ENCODE measurements around the gene OSBPL10. TPM values are rescaled to one million over a fixed set of nuclear protein-coding genes. Genes with fewer than 3 reads are reported as not detected.

Gene OSBPL10
- total and polyA plus RNA-seq, 2 of the 4 experiments (the other 2 are of a cell fraction) = 9.5 to 10.1 TPM

DNA sequence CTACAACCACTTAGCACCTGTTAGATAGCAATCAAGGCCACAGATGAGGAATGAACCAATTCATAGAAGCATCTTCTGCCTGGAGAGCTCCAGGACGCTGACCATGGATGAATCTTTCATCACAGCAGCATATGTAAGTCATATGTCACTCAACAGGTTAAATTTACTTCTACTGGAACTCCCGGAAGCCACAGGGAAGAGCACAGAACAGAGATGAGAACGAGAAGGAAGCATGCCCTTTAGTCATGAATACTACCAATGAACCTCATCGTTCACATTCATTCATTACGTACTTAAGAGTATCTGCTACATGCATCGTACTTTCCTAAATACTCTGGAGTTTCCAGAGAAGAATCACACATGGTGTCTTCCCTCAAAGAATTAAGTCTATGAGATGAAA lies 255.5 kb downstream of the OSBPL10 start:
- H3K36me3 ChIP-seq (ENCODE audit: control insufficient read depth, insufficient read depth, low read length) = no peaks in the 10 kb centered on the region
- H3K9me3 ChIP-seq (ENCODE audit: control insufficient read depth, insufficient read depth, low read length) = no peaks in the 10 kb centered on the region
- ChIA-PET POLR2A (ENCODE audit: unreplicated experiment) (no interaction called here), CTCF (interaction anchor here (0.6 to 1.6 kb wide), 2 partner anchors 21 to 60 kb away, joined by 3 to 4 read pairs; no protein-coding TSS in a partner anchor)
- in situ Hi-C loops (cut with MboI; ENCODE audit: low sequenced_read_pairs) = no loop called here
- TF ChIP-seq NFE2L2 (IDR thresholded peaks at IDR 0.05; ENCODE audit: low read depth, low read length) (no peak), POLR2A (IDR thresholded peaks at IDR 0.05; ENCODE audit: low read depth, low read length) (no peak), CHD1 (IDR thresholded peaks at IDR 0.05; ENCODE audit: low read depth, low read length) (no peak), SMC3 (IDR thresholded peaks at IDR 0.05; ENCODE audit: low read depth, low read length) (no peak), RAD21 (IDR thresholded peaks at IDR 0.05; ENCODE audit: low read length) (no peak)
- TF ChIP-seq, protein P1, sequence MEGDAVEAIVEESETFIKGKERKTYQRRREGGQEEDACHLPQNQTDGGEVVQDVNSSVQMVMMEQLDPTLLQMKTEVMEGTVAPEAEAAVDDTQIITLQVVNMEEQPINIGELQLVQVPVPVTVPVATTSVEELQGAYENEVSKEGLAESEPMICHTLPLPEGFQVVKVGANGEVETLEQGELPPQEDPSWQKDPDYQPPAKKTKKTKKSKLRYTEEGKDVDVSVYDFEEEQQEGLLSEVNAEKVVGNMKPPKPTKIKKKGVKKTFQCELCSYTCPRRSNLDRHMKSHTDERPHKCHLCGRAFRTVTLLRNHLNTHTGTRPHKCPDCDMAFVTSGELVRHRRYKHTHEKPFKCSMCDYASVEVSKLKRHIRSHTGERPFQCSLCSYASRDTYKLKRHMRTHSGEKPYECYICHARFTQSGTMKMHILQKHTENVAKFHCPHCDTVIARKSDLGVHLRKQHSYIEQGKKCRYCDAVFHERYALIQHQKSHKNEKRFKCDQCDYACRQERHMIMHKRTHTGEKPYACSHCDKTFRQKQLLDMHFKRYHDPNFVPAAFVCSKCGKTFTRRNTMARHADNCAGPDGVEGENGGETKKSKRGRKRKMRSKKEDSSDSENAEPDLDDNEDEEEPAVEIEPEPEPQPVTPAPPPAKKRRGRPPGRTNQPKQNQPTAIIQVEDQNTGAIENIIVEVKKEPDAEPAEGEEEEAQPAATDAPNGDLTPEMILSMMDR (conservative IDR thresholded peaks at IDR 0.05; ENCODE audit: low read depth, low read length) = no peak
- H2BK5ac ChIP-seq (ENCODE audit: low read depth, low read length, poor library complexity, severe bottlenecking) = no peak overlapping the region
- H4K8ac ChIP-seq (ENCODE audit: low read depth in 2 of 2, low read length in 2 of 2) = no peak overlapping the region
- DNase-seq (no peak), ATAC-seq (ENCODE audit: low read depth) (no peak)
- H2BK20ac ChIP-seq (ENCODE audit: low read depth, low read length) = no peak overlapping the region
- no peak overlapping the region for H2BK120ac ChIP-seq (ENCODE audit: low read depth, low read length)
- H2AFZ ChIP-seq (replicated peaks; ENCODE audit: low read length, poor library complexity) = no peak overlapping the region
- no peak overlapping the region for H3K23ac ChIP-seq (ENCODE audit: low read depth, low read length)
- no peak overlapping the region for H4K91ac ChIP-seq (ENCODE audit: insufficient read depth, low read depth, low read length)
- H2AK5ac ChIP-seq (ENCODE audit: low read depth, low read length) = no peak overlapping the region
- no peak overlapping the region for H2AK9ac ChIP-seq (replicated peaks; ENCODE audit: low read depth, low read length, poor library complexity)
- no peaks in the 10 kb centered on the region for H3K27me3 ChIP-seq (ENCODE audit: control insufficient read depth, insufficient read depth, low read length)
- no peak overlapping the region for H3K4ac ChIP-seq (ENCODE audit: low read depth, low read length)
- no peak overlapping the region for H4K5ac ChIP-seq (ENCODE audit: low read depth, low read length)
- no peak overlapping the region for H3K14ac ChIP-seq (replicated peaks; ENCODE audit: low read depth, low read length)
- peaks cover 7% of the 10 kb centered on the region; the same call in 1 of the 2 replicates for H3K4me1 ChIP-seq (ENCODE audit: control insufficient read depth, insufficient read depth, low read length)
- intact Hi-C loops (cut with micrococcal nuclease) = no loop called here
- H3K4me3 ChIP-seq (ENCODE audit: insufficient read depth, low read depth, low read length) = no peak overlapping the region
- H4K20me1 ChIP-seq (ENCODE audit: insufficient read depth, low read length) = no peaks in the 10 kb centered on the region
- H2BK15ac ChIP-seq (ENCODE audit: low read depth, low read length) = no peak overlapping the region
- dilution Hi-C loops (cut with HindIII; ENCODE audit: low sequenced_read_pairs, unreplicated experiment) = no loop called here
- H3K56ac ChIP-seq (ENCODE audit: extremely low read depth, insufficient read depth, low read length) = no peak overlapping the region
- H3K9ac ChIP-seq (ENCODE audit: low read depth, low read length) = no peak overlapping the region
- no TSS peak for BruUV-seq (replicated peaks)
- H3K79me1 ChIP-seq (ENCODE audit: low read depth in 1 of 2, low read length in 2 of 2) = no peaks in the 10 kb centered on the region
- no peaks in the 10 kb centered on the region for H3K9me1 ChIP-seq (ENCODE audit: insufficient read depth, low read length)
- no peak overlapping the region for H3K4me2 ChIP-seq (ENCODE audit: low read depth, low read length)
- no peak overlapping the region for H3K27ac ChIP-seq (ENCODE audit: insufficient read depth, low read length)
- no peak overlapping the region for H3K18ac ChIP-seq (ENCODE audit: low read depth, low read length)
- 84% methylated on average over 3 of the region's 6 CpGs; no CpG with 5 or more reads in 1 of the 2 experiments for WGBS, 2 experiments (ENCODE audit: extremely low coverage in 2 of 2, insufficient read length in 1 of 2)
